IMR-90 (cell line): ENCODE measurements around the gene TNFRSF1A. TPM values are rescaled to one million over a fixed set of nuclear protein-coding genes. Genes with fewer than 3 reads are reported as not detected.

Source experiments
- ATAC-seq: fragments of 200-7000 bp; cut with Tn5 transposase; 2 replicates; pipeline ENCODE4 v1.9.1; 2020; ENCODE audit warnings: low read depth, mild to moderate bottlenecking, moderate library complexity
- BruUV-seq: library from RNA; stranded (reverse); fragments of 400-500 nt; replicated peaks from 2 replicates; lab custom pipeline; 2021; lab: Mats Ljungman, UMichigan
- CTCF ChIA-PET: fragments of 300-600 bp; formaldehyde crosslinking; extraction: SDS; loops from one replicate; lab custom pipeline; 2021; ENCODE audit warnings: antibody characterized with exemption; lab: Yijun Ruan, JAX
- POLR2A ChIA-PET: fragments of 300-600 bp; sonication (Branson Sonifier 250); formaldehyde crosslinking; loops from one replicate; lab custom pipeline; 2022; ENCODE audit warnings: antibody characterized with exemption; ENCODE audit not compliant: unreplicated experiment; lab: Charles Lee
- DNase-seq: peaks from one replicate; pipeline ENCODE4 v3.0.0; 2013
- H2AFZ ChIP-seq: replicated peaks from 2 replicates; pipeline ENCODE3; 2013; ENCODE audit warnings: low read length, mild to moderate bottlenecking; ENCODE audit not compliant: poor library complexity
- H2AK5ac ChIP-seq: 2 replicates; pipeline ENCODE4 v1.6.1; 2013; ENCODE audit warnings: low read depth, low read length, inconsistent platforms
- H2AK9ac ChIP-seq: replicated peaks from 2 replicates; pipeline ENCODE3; 2013; ENCODE audit warnings: mild to moderate bottlenecking, low read depth, low read length, moderate library complexity; ENCODE audit not compliant: poor library complexity
- H2BK120ac ChIP-seq: 2 replicates; pipeline ENCODE4 v1.6.1; 2013; ENCODE audit warnings: low read depth, low read length, inconsistent platforms
- H2BK15ac ChIP-seq: 3 replicates; pipeline ENCODE4 v1.6.1; 2013; ENCODE audit warnings: low read depth, low read length, inconsistent platforms
- H2BK20ac ChIP-seq: 2 replicates; pipeline ENCODE4 v1.6.1; 2013; ENCODE audit warnings: low read depth, mild to moderate bottlenecking, inconsistent platforms, low read length, moderate library complexity
- H2BK5ac ChIP-seq: 2 replicates; pipeline ENCODE4 v1.6.1; 2013; ENCODE audit warnings: mild to moderate bottlenecking, low read depth, low read length, inconsistent platforms; ENCODE audit not compliant: poor library complexity, severe bottlenecking
- H3K14ac ChIP-seq: replicated peaks from 2 replicates; pipeline ENCODE4 v1.6.1; 2013; ENCODE audit warnings: low read depth, low read length, inconsistent platforms
- H3K18ac ChIP-seq: 2 replicates; pipeline ENCODE4 v1.6.1; 2013; ENCODE audit warnings: low read depth, low read length, control low read depth
- H3K23ac ChIP-seq: 2 replicates; pipeline ENCODE4 v1.6.1; 2013; ENCODE audit warnings: low read depth, low read length, inconsistent platforms
- H3K27ac ChIP-seq: 2 replicates; pipeline ENCODE4 v1.5.1; 2013; ENCODE audit warnings: mild to moderate bottlenecking, control low read depth, low read length; ENCODE audit not compliant: insufficient read depth
- H3K27me3 ChIP-seq: 2 replicates; pipeline ENCODE4 v1.6.1; 2013; ENCODE audit warnings: low read length; ENCODE audit not compliant: control insufficient read depth, insufficient read depth
- H3K36me3 ChIP-seq: 2 replicates; pipeline ENCODE4 v1.6.1; 2013; ENCODE audit warnings: low read length, mixed read lengths; ENCODE audit not compliant: control insufficient read depth, insufficient read depth
- H3K4ac ChIP-seq: 2 replicates; pipeline ENCODE4 v1.6.1; 2013; ENCODE audit warnings: low read depth, low read length, inconsistent platforms
- H3K4me1 ChIP-seq: 2 replicates; pipeline ENCODE4 v1.6.1; 2013; ENCODE audit warnings: low read length, mixed read lengths; ENCODE audit not compliant: control insufficient read depth, insufficient read depth
- H3K4me2 ChIP-seq: 2 replicates; pipeline ENCODE4 v1.6.1; 2013; ENCODE audit warnings: low read depth, mild to moderate bottlenecking, control low read depth, low read length, moderate library complexity
- H3K4me3 ChIP-seq: 2 replicates; pipeline ENCODE4 v1.5.1; 2013; ENCODE audit warnings: low read depth, mild to moderate bottlenecking, control low read depth, low read length, moderate library complexity; ENCODE audit not compliant: insufficient read depth
- H3K56ac ChIP-seq: 2 replicates; pipeline ENCODE4 v1.6.1; 2013; ENCODE audit warnings: low read length, inconsistent platforms; ENCODE audit not compliant: insufficient read depth; ENCODE audit errors: extremely low read depth
- H3K79me1 ChIP-seq, 2 experiments: 2 replicates each; pipeline ENCODE4 v1.6.1; 2013; ENCODE audit warnings: low read length in 2 of 2, inconsistent platforms in 1 of 2, low read depth in 1 of 2
- H3K9ac ChIP-seq: 2 replicates; pipeline ENCODE4 v1.6.1; 2013; ENCODE audit warnings: low read depth, low read length, control low read depth
- H3K9me1 ChIP-seq: 2 replicates; pipeline ENCODE4 v1.6.1; 2013; ENCODE audit warnings: low read length, inconsistent platforms; ENCODE audit not compliant: insufficient read depth
- H3K9me3 ChIP-seq: 2 replicates; pipeline ENCODE4 v1.6.1; 2013; ENCODE audit warnings: low read length; ENCODE audit not compliant: control insufficient read depth, insufficient read depth
- H4K20me1 ChIP-seq: 2 replicates; pipeline ENCODE4 v1.6.1; 2013; ENCODE audit warnings: low read length, inconsistent platforms; ENCODE audit not compliant: insufficient read depth
- H4K5ac ChIP-seq: 2 replicates; pipeline ENCODE4 v1.6.1; 2013; ENCODE audit warnings: mild to moderate bottlenecking, low read depth, low read length, control low read depth
- H4K8ac ChIP-seq, 2 experiments: 2 replicates each; pipeline ENCODE4 v1.6.1; 2013; ENCODE audit warnings: low read depth in 2 of 2, low read length in 2 of 2, control low read depth in 1 of 2, inconsistent platforms in 1 of 2
- H4K91ac ChIP-seq: 2 replicates; pipeline ENCODE4 v1.6.1; 2013; ENCODE audit warnings: low read depth, low read length, inconsistent platforms; ENCODE audit not compliant: insufficient read depth
- CEBPB ChIP-seq: IDR thresholded peaks from 2 replicates; pipeline ENCODE4 v1.6.1; 2012; ENCODE audit warnings: low read depth, low read length, improper control_type of control experiment
- POLR2A ChIP-seq: IDR thresholded peaks from 2 replicates; pipeline ENCODE4 v1.6.1; 2012; ENCODE audit warnings: mild to moderate bottlenecking, low read depth, low read length
- WGBS, 2 experiments: methylation state at CpG; one replicate each; pipeline versions ENCODE4 v1.1.5 to v1.1.7; 2013; ENCODE audit warnings: missing lambda C conversion rate in 2 of 2; ENCODE audit not compliant: insufficient read length in 1 of 2; ENCODE audit errors: extremely low coverage in 2 of 2; 5-methylcytosine and 5-hydroxymethylcytosine counted together
- dilution Hi-C: fragments of 300-500 bp; cut with HindIII; formaldehyde crosslinking; loops from one replicate; pipeline ENCODE4 v1.14.3; 2018; ENCODE audit warnings: low sequenced_read_pairs; ENCODE audit not compliant: unreplicated experiment
- in situ Hi-C: fragments of 300-500 bp; cut with MboI; formaldehyde crosslinking; loops from 3 replicates; pipeline ENCODE4 v1.14.3; 2019; ENCODE audit warnings: low sequenced_read_pairs, inconsistent platforms, mixed read lengths
- intact Hi-C: fragments of 100-400 bp; cut with micrococcal nuclease; formaldehyde crosslinking; loops from 2 replicates; pipeline ENCODE4 v1.10.0; 2022
- polyA plus RNA-seq, 3 experiments: library from polyadenylated mRNA; depleted of rRNA; stranded (reverse); fragments of >200 nt; gene quantifications; 2 replicates each; pipeline ENCODE4 v1.2.3, GENCODE V29; 2012; ENCODE audit warnings: low replicate concordance in 1 of 3
- total RNA-seq: library from RNA; depleted of rRNA; stranded (reverse); fragments of >200 nt; gene quantifications from 2 replicates; pipeline ENCODE4 v1.2.3, GENCODE V29; 2012

The TNFRSF1A gene
- total and polyA plus RNA-seq, 2 of the 4 experiments (the other 2 are of a cell fraction), result 79.6 to 136 TPM

DNA sequence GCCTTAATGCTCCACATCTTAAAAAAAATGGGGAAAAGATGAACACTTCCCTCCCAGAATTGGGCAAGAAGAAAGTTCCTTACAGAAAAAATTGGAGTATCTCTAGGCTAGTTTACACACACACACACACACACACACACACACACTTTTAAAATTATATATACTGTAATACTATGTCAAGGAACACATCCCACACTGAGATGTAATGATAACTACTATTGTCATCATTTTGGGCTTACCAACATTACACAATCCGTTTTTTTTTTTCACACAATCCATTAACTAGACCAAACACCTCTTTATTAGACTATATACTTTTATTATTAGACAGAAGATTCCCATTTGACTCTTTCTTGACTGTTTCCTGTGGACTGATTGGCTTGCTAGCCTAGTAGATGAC, 44.6 kb upstream of the TNFRSF1A start:
- no peak overlapping the region for H2BK15ac ChIP-seq
- H3K4me1 ChIP-seq, result peaks cover 20% of the 10 kb centered on the region
- POLR2A ChIA-PET, result no interaction called here
- TF ChIP-seq CEBPB (0 out of 2 replicates have a peak, but pooled peaks have one; percentile 6), POLR2A (no peak)
- H3K9ac ChIP-seq, result no peak overlapping the region
- no peak overlapping the region for H4K91ac ChIP-seq
- H3K56ac ChIP-seq, result no peak overlapping the region
- H3K27me3 ChIP-seq, result no peaks in the 10 kb centered on the region
- H3K36me3 ChIP-seq, result peaks cover 46% of the 10 kb centered on the region
- BruUV-seq, result no TSS peak
- peaks cover 27 to 62% of the 10 kb centered on the region in 2 experiments; a peak in 3 of 4 replicates for H3K79me1 ChIP-seq
- WGBS, 2 experiments, result 100% methylated on average over 1 of the region's 1 CpG; no CpG with 5 or more reads in 1 of the 2 experiments
- no peak overlapping the region for H3K27ac ChIP-seq
- H2BK20ac ChIP-seq, result no peak overlapping the region
- H3K4me2 ChIP-seq, result no peak overlapping the region
- H4K8ac ChIP-seq, result no peak overlapping the region; a peak in 1 of 4 replicates
- H2BK120ac ChIP-seq, result no peak overlapping the region
- no peak overlapping the region for H3K4me3 ChIP-seq
- no peak overlapping the region for H3K23ac ChIP-seq
- no peak for DNase-seq
- H4K20me1 ChIP-seq, result peaks cover 7% of the 10 kb centered on the region; the same call in 1 of the 2 replicates
- no peaks in the 10 kb centered on the region for H3K9me3 ChIP-seq
- H3K9me1 ChIP-seq, result peaks cover 36% of the 10 kb centered on the region
- no peak overlapping the region for H2AK9ac ChIP-seq
- H2AFZ ChIP-seq, result no peak overlapping the region
- in situ Hi-C loops, result no loop called here
- no peak overlapping the region for H4K5ac ChIP-seq
- H3K18ac ChIP-seq, result no peak overlapping the region
- H2BK5ac ChIP-seq, result no peak overlapping the region
- dilution Hi-C loops, result no loop called here
- no peak for ATAC-seq
- no peak overlapping the region for H3K4ac ChIP-seq
- H3K14ac ChIP-seq, result no peak overlapping the region
- intact Hi-C loops, result no loop called here
- CTCF ChIA-PET, result no interaction called here
- no peak overlapping the region for H2AK5ac ChIP-seq
